Upper lobe of right lung (tissue), 1 donor: ENCODE measurements around the gene PLD4. TPM values are rescaled to one million over a fixed set of nuclear protein-coding genes. Genes with fewer than 3 reads are reported as not detected.
A peak's percentile ranks its signal among the peaks of the same experiment; 100 is the strongest.

Source experiments
- ATAC-seq: fragments of 200-7000 bp; cut with Tn5 transposase; one replicate; pipeline ENCODE4 v1.9.1; 2020; ENCODE audit warnings: mild to moderate bottlenecking, moderate library complexity
- DNase-seq: peaks from one replicate; pipeline ENCODE4 v3.0.0-alpha.2; 2020
- H3K27ac ChIP-seq: fragments of 200-600 bp; one replicate; pipeline ENCODE4 v1.8.0; 2022
- H3K27me3 ChIP-seq: fragments of 200-600 bp; one replicate; pipeline ENCODE4 v1.8.0; 2022; ENCODE audit warnings: mild to moderate bottlenecking
- H3K36me3 ChIP-seq: fragments of 200-600 bp; one replicate; pipeline ENCODE4 v1.8.0; 2022
- H3K4me1 ChIP-seq: fragments of 200-600 bp; one replicate; pipeline ENCODE4 v1.8.0; 2022
- H3K4me3 ChIP-seq: fragments of 200-600 bp; one replicate; pipeline ENCODE4 v1.8.0; 2022; ENCODE audit warnings: mild to moderate bottlenecking
- H3K9me3 ChIP-seq: fragments of 200-600 bp; one replicate; pipeline ENCODE4 v1.8.0; 2022
- CTCF ChIP-seq: fragments of 200-600 bp; IDR thresholded peaks from one replicate; pipeline ENCODE4 v1.8.0; 2022; ENCODE audit warnings: antibody characterized with exemption
- intact Hi-C: fragments of 100-400 bp; cut with DNase I; formaldehyde crosslinking; loops from one replicate; pipeline ENCODE4 v1.11.0; 2022
- total RNA-seq: library from RNA; stranded (reverse); fragmentation: NEBNext Ultra II Directional; extraction: Animal tissue kit (Norgen Biotek cat#: 25700); gene quantifications from one replicate; pipeline ENCODE4 v1.2.1, GENCODE V29; 2021
- donor health status: DM: no; HTN: yes; CAD: no; lungs with severe emphysema.

The PLD4 gene
- total RNA-seq, 1 donor from 2014 or later = 3.1 TPM

- ATAC-seq (peak; percentile 76), DNase-seq (peak; percentile 89)
- TF ChIP-seq CTCF = no peak
- peaks cover 4% of the 10 kb centered on the region for H3K27me3 ChIP-seq
- intact Hi-C loops = no loop called here
- H3K9me3 ChIP-seq = no peaks in the 10 kb centered on the region
- H3K36me3 ChIP-seq = no peaks in the 10 kb centered on the region
- no peak within 1 kb of the TSS for H3K27ac ChIP-seq
- peaks cover 49% of the 10 kb centered on the region for H3K4me1 ChIP-seq
- peak within 1 kb of the TSS; percentile 42 for H3K4me3 ChIP-seq
These were observed 53.3 kb downstream of the PLD4 start, which contains the start of gene AHNAK2 for GRCh38 chr14:104977681-104978653. AHNAK2 (minus strand) TSS chr14:104978374; CDS start chr14:104978237, 137 bp downstream.

GRCh38 chr14:104978746-104979691 lies 54.3 kb downstream of the PLD4 start:
- peaks cover 38% of the 10 kb centered on the region for H3K4me1 ChIP-seq
- ATAC-seq (no peak), DNase-seq (no peak)
- H3K4me3 ChIP-seq = peak overlapping the region; percentile 23
- intact Hi-C loops = no loop called here
- H3K27me3 ChIP-seq = peaks cover 4% of the 10 kb centered on the region
- no peaks in the 10 kb centered on the region for H3K9me3 ChIP-seq
- no peak for TF ChIP-seq CTCF
- H3K27ac ChIP-seq = no peak overlapping the region
- H3K36me3 ChIP-seq = no peaks in the 10 kb centered on the region

GRCh38 chr14:104979758-104980610 lies 55.3 kb downstream of the PLD4 start:
- Histone ChIP-seq H3K4me1 (peaks cover 29% of the 10 kb centered on the region), H3K27ac (no peak overlapping the region), H3K27me3 (peaks cover 4% of the 10 kb centered on the region), H3K9me3 (no peaks in the 10 kb centered on the region), H3K4me3 (no peak overlapping the region), H3K36me3 (no peaks in the 10 kb centered on the region)
- DNase-seq (peak; percentile 87), ATAC-seq (peak; percentile 32)
- intact Hi-C loops = no loop called here
- TF ChIP-seq CTCF = no peak

- ATAC-seq (no peak), DNase-seq (no peak)
- no peak for TF ChIP-seq CTCF
- Histone ChIP-seq H3K27ac (no peak overlapping the region), H3K4me3 (no peak overlapping the region), H3K4me1 (peaks cover 20% of the 10 kb centered on the region), H3K9me3 (no peaks in the 10 kb centered on the region), H3K27me3 (peaks cover 4% of the 10 kb centered on the region), H3K36me3 (no peaks in the 10 kb centered on the region)
- intact Hi-C loops = no loop called here
These were observed 56.2 kb downstream of the PLD4 start for GRCh38 chr14:104980611-104981531.
